NCI-H1048 (cell line): ENCODE data around the gene PCDHA5.
"Not testable (repeated sequence)": the region's sequence is repeated elsewhere in the genome, so short reads cannot be mapped to it uniquely, and the experiment has no call there.

Experiments
- DNase-seq: peaks from one replicate; lab custom pipeline; 2025; lab: John Stamatoyannopoulos, UW

The PCDHA5 gene

GRCh38 chr5:140821375-140822280 lies at the start of gene PCDHA5:
TSS of gene PCDHA5 (plus strand) at chr5:140821613.
- no peak for DNase-seq

- no peak for DNase-seq
Observed at GRCh38 chr5:140780512-140780911, 40.9 kb upstream of the PCDHA5 start.

- DNase-seq = no peak
Observed at GRCh38 chr5:140785905-140786686, 35.3 kb upstream of the PCDHA5 start, which contains the start of gene PCDHA1. TSS of gene PCDHA1 (plus strand) at chr5:140786140.

- DNase-seq = not testable (repeated sequence)
Observed at GRCh38 chr5:140787422-140787821, 34.0 kb upstream of the PCDHA5 start.

GRCh38 chr5:140787849-140788504 lies 33.4 kb upstream of the PCDHA5 start:
- not testable (repeated sequence) for DNase-seq

- DNase-seq = no peak
Observed at GRCh38 chr5:140791089-140791488, 30.3 kb upstream of the PCDHA5 start.

GRCh38 chr5:140794595-140795258 lies 26.7 kb upstream of the PCDHA5 start, which contains the start of gene PCDHA2:
TSS of gene PCDHA2 (plus strand) at chr5:140794852.
- DNase-seq = no peak

GRCh38 chr5:140795259-140795641 lies 26.2 kb upstream of the PCDHA5 start:
- no peak for DNase-seq

GRCh38 chr5:140796072-140796717 lies 25.2 kb upstream of the PCDHA5 start:
- not testable (repeated sequence) for DNase-seq

GRCh38 chr5:140796718-140797095 lies 24.7 kb upstream of the PCDHA5 start:
- DNase-seq = no peak

GRCh38 chr5:140800816-140801493 lies 20.5 kb upstream of the PCDHA5 start, which contains the start of gene PCDHA3:
TSS of gene PCDHA3 (plus strand) at chr5:140801057.
- DNase-seq = no peak

GRCh38 chr5:140801494-140801841 lies 19.9 kb upstream of the PCDHA5 start:
- DNase-seq = no peak

GRCh38 chr5:140802381-140802780 lies 19.0 kb upstream of the PCDHA5 start:
- DNase-seq = not testable (repeated sequence)

- DNase-seq = no peak
Observed at GRCh38 chr5:140802781-140803271, 18.6 kb upstream of the PCDHA5 start.

GRCh38 chr5:140806834-140807775 lies 14.3 kb upstream of the PCDHA5 start, which contains the start of gene PCDHA4:
TSS of gene PCDHA4 (plus strand) at chr5:140807068.
- peak; percentile 48 for DNase-seq

- DNase-seq = not testable (repeated sequence)
Observed at GRCh38 chr5:140808241-140808888, 13.0 kb upstream of the PCDHA5 start.

- no peak for DNase-seq
Observed at GRCh38 chr5:140808889-140809291, 12.5 kb upstream of the PCDHA5 start.

- DNase-seq = no peak
Observed at GRCh38 chr5:140822281-140822629, 842 bp downstream of the PCDHA5 start.

GRCh38 chr5:140822969-140823368 lies 1.6 kb downstream of the PCDHA5 start:
- not testable (repeated sequence) for DNase-seq
